ENCODE measurements around the gene AGBL5. TPM values are rescaled to one million over a fixed set of nuclear protein-coding genes. Genes with fewer than 3 reads are reported as not detected.
"Not testable (repeated sequence)": the region's sequence is repeated elsewhere in the genome, so short reads cannot be mapped to it uniquely, and the experiment has no call there.

The AGBL5 gene
- total RNA-seq, 4 donors from 2014 or later: 4.9 to 6.2 (median 5.7) TPM

DNA sequence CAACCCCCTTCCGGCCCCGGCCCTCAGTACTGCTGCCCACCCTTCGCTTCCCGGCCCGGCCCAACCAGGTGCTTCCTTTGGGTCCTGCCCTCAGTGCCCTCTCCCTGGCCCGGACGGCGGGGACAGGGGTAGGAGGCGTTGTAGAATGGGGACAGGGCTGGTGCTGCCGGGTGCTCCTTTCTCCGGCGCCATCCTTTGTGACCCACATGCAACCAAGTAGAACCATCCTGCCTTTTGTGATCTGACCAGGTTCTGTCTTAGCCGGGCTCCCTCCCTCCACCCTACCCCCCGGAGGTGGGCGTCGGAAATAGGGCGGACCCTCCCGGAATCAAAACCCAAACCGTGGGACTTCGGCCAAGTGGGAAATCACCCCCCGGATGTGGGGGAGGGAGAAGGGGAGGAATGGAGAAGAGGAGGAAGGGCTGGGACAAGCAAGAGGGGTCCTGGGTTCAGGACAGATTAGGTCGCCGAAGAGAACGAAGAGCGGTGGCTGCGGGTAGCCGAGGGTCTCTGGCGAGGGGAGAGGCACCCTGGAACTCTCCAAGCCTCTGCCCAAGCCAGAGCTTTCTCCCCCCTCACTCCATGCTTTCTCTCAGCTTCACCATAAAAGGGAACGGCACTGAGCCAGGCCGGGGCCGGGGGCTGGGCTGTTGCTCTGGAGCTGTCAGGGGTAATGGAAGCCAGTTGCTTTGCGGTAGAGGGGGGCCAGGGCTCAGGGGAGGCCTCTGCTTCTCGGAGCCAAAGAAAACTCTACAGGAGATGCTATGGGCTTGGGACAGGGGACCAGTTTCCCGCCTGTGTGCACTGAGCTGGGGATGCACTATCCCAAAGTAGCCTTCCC, 20.7 kb downstream of the AGBL5 start:
- Histone ChIP-seq H3K36me3 (peaks cover 0 to 26% of the 10 kb centered on the region in 2 donors), H3K4me1 (peaks cover 29 to 31% of the 10 kb centered on the region in 2 donors), H3K4me3 (peak overlapping the region; percentile 83 to 98 (median 89)), H3K27ac (peak overlapping the region; percentile 91 to 97 (median 92)), H3K27me3 (no peaks in the 10 kb centered on the region), H3K9me3 (no peaks in the 10 kb centered on the region)
- intact Hi-C loops (cut with DNase I; ENCODE audit: low total_unique reads) (loop anchor here (1.0 to 5.0 kb wide), 3 partner anchors 14 to 285 kb away; partner anchors contain the start of genes CENPA and KHK), in situ Hi-C loops (cut with MboI; ENCODE audit: low sequenced_read_pairs in 4 of 4) (no loop called here)
- ATAC-seq (no peak), DNase-seq (peak in 1 of 2 donors; percentile 33)
- TF ChIP-seq CTCF (IDR thresholded peaks at IDR 0.05 in 4 of 5, conservative IDR thresholded peaks at IDR 0.05 in 1 of 5) (no peak), POLR2A (IDR thresholded peaks at IDR 0.05) (no peak)

DNA sequence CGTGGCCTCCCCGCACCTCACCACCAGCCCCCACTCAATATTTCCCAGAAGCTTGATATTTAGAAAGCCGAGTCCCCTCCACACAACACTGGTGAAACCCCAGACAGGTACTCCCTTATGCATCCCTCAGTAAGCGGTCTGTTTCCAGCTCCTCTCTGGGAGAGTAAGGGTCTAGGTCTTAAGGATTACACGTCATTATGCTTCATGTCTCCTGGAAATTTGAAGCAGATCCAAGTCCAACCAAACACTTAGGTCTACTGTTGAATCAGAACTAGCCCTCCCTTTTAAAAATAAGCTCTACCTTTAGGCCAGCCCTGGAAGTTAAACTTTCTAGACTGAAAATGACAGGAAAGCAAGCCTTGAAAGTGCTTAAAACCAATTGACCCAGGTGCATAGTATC, 21.5 kb downstream of the AGBL5 start:
- intact Hi-C loops (cut with DNase I; ENCODE audit: low total_unique reads) (loop anchor here (5.0 kb wide), 1 partner anchor 286 kb away; the partner anchor contains the start of gene CENPA), in situ Hi-C loops (cut with MboI; ENCODE audit: low sequenced_read_pairs in 4 of 4) (no loop called here)
- Histone ChIP-seq H3K4me1 (peaks cover 29 to 31% of the 10 kb centered on the region in 2 donors), H3K27ac (peak overlapping the region; percentile 91 to 97 (median 92)), H3K4me3 (no peak overlapping the region), H3K27me3 (no peaks in the 10 kb centered on the region), H3K9me3 (no peaks in the 10 kb centered on the region), H3K36me3 (peaks cover 0 to 19% of the 10 kb centered on the region in 2 donors)
- TF ChIP-seq CTCF (IDR thresholded peaks at IDR 0.05 in 4 of 5, conservative IDR thresholded peaks at IDR 0.05 in 1 of 5): no peak
- TF ChIP-seq POLR2A (IDR thresholded peaks at IDR 0.05): no peak
- DNase-seq (no peak), ATAC-seq (no peak)

DNA sequence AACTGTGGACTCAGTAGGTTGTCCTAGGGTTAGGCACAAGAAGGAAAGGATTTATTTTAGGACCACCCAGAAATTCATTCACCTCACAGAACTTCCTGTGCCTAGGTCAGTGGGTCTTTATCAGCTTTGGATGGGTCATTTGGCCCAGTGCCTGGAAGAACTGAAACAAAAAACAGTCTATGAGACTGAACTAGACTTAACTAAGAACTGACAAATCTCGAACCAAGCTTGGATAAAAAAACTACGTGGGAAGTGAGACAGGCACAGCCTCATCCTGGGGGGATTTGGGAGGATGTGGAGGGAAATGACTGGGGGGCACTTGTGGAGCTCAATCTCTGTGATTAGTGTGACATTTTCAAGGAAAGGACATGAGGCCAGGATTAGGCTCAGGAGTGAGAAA, 22.3 kb downstream of the AGBL5 start:
- H3K36me3 ChIP-seq: peaks cover 0 to 11% of the 10 kb centered on the region in 2 donors
- no peak for TF ChIP-seq CTCF (IDR thresholded peaks at IDR 0.05 in 4 of 5, conservative IDR thresholded peaks at IDR 0.05 in 1 of 5)
- no peak for TF ChIP-seq POLR2A (IDR thresholded peaks at IDR 0.05)
- peaks cover 28 to 29% of the 10 kb centered on the region in 2 donors for H3K4me1 ChIP-seq
- no peaks in the 10 kb centered on the region for H3K9me3 ChIP-seq
- no peaks in the 10 kb centered on the region for H3K27me3 ChIP-seq
- H3K4me3 ChIP-seq: no peak overlapping the region
- DNase-seq (no peak), ATAC-seq (no peak)
- peak overlapping the region in 2 of 4 donors; percentile 33 to 64 for H3K27ac ChIP-seq
- in situ Hi-C loops (cut with MboI; ENCODE audit: low sequenced_read_pairs in 4 of 4): no loop called here
- intact Hi-C loops (cut with DNase I; ENCODE audit: low total_unique reads): loop anchor here (5.0 kb wide), 1 partner anchor 286 kb away; the partner anchor contains the start of gene CENPA

DNA sequence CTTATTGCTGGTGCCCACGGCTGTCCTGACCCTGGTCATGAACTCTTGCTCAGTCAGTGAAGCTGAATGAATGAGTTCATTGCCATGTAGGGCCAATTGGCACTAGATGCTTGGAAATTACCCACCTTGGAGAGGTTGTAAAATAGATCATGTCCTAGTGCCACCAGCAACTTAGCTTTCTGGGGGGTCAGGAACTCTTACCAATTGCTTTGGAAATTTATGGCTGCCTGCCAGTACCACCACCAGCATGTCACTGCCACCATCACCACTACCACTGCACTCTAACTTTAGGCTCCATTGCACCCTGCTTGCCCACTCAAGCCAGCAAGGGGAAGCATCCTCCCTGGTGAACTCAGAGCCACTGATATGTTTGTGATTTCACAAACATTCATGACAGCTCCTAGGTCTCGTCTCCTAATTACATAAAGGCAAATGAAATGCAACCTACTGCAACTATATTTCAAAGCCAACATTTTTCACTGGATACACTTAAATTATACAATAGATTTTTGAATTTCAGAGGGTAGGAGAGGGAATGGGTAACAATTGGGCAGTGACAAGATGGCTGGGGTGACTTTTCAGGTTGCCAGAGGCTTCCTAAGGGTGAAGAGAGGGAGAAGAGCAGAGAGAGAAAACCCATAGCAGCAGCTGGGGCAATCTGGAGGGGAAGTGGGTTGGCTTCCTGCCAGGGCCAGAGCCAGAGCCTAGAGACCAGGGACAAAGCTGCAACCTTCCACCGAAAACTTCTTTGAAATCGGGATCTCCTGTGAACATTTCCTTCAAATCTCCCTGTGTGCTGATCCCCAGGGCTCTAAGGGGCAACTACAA, 23.5 kb downstream of the AGBL5 start:
- Histone ChIP-seq H3K27ac (peak overlapping the region in 1 of 4 donors; percentile 64), H3K4me3 (no peak overlapping the region), H3K27me3 (no peaks in the 10 kb centered on the region), H3K9me3 (no peaks in the 10 kb centered on the region), H3K4me1 (peaks cover 17 to 23% of the 10 kb centered on the region in 2 donors), H3K36me3 (peaks cover 0 to 2% of the 10 kb centered on the region in 2 donors)
- DNase-seq (no peak), ATAC-seq (no peak)
- intact Hi-C loops (cut with DNase I; ENCODE audit: low total_unique reads): loop anchor here (5.0 kb wide), 1 partner anchor 288 kb away; the partner anchor contains the start of gene CENPA
- TF ChIP-seq CTCF (IDR thresholded peaks at IDR 0.05 in 4 of 5, conservative IDR thresholded peaks at IDR 0.05 in 1 of 5) (no peak), POLR2A (IDR thresholded peaks at IDR 0.05) (no peak)
- in situ Hi-C loops (cut with MboI; ENCODE audit: low sequenced_read_pairs in 4 of 4): no loop called here

- peaks cover 11 to 18% of the 10 kb centered on the region in 2 donors for H3K4me1 ChIP-seq
- ATAC-seq; H3K4me3 ChIP-seq; H3K9me3 ChIP-seq; in situ Hi-C loops (cut with MboI; ENCODE audit: low sequenced_read_pairs in 4 of 4); H3K27me3 ChIP-seq; DNase-seq; intact Hi-C loops (cut with DNase I; ENCODE audit: low total_unique reads); H3K36me3 ChIP-seq: not testable (repeated sequence)
- peak overlapping the region in 1 of 4 donors; percentile 52 for H3K27ac ChIP-seq
Measured at GRCh38 chr2:27075566-27075871, 24.1 kb downstream of the AGBL5 start.

Measured in gastrocnemius medialis (tissue), 4 donors.